ENCODE data around the gene CTNND2.

DNA sequence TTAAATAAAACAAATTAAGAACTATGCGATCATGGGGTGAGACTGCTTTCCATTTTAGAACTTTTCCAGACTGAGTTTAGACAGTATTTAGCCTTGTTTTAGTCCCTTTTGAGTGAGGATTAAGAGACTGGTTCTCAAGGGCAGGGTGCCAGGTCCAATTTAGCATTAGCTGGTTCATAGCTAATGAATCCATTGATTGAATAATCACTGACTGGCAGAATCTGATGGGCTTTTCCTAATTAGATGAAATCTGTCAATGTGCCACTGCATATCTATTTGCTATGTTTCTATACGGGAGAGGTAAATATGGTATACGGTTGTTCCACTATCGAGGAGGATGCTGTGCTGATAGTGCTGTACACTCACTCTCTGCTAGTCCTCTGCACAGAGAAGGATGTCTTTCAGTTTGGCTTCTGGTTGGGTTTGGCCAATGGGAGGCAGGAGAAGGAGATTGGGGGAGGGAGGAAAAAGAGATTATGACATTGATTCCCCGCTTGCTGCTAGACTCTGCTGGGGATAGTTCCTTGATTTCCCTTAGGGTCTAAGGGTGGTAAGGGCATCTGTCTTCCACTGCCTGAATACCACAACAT lies 496.6 kb downstream of the CTNND2 start:
- TF ChIP-seq, protein P1, sequence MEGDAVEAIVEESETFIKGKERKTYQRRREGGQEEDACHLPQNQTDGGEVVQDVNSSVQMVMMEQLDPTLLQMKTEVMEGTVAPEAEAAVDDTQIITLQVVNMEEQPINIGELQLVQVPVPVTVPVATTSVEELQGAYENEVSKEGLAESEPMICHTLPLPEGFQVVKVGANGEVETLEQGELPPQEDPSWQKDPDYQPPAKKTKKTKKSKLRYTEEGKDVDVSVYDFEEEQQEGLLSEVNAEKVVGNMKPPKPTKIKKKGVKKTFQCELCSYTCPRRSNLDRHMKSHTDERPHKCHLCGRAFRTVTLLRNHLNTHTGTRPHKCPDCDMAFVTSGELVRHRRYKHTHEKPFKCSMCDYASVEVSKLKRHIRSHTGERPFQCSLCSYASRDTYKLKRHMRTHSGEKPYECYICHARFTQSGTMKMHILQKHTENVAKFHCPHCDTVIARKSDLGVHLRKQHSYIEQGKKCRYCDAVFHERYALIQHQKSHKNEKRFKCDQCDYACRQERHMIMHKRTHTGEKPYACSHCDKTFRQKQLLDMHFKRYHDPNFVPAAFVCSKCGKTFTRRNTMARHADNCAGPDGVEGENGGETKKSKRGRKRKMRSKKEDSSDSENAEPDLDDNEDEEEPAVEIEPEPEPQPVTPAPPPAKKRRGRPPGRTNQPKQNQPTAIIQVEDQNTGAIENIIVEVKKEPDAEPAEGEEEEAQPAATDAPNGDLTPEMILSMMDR (IDR thresholded peaks at IDR 0.05; ENCODE audit: borderline replicate concordance, extremely low read depth, low read length, poor library complexity, severe bottlenecking) = no peak
- no peak for TF ChIP-seq EZH2 (IDR thresholded peaks at IDR 0.05; ENCODE audit: borderline replicate concordance, low read depth, low read length, severe bottlenecking)

Data from DND-41 (cell line).